GM23338 (cell line): ENCODE data around the gene TCERG1L. TPM values are rescaled to one million over a fixed set of nuclear protein-coding genes. Genes with fewer than 3 reads are reported as not detected.

ENCODE experiments used
- ATAC-seq: fragments of 200-7000 bp; cut with Tn5 transposase; 3 replicates; pipeline ENCODE4 v1.9.1; 2020
- DNase-seq: peaks from one replicate; pipeline ENCODE4 v3.0.0-alpha.2; 2015; ENCODE audit warnings: low spot score
- H2AFZ ChIP-seq: fragments of 200-600 bp; sonication (generic); 2 replicates; pipeline ENCODE4 v1.8.0; 2016; ENCODE audit warnings: antibody characterized with exemption, mild to moderate bottlenecking, moderate library complexity
- H3F3A ChIP-seq: fragments of 200-600 bp; sonication (generic); replicated peaks from 2 replicates; pipeline ENCODE4 v1.8.0; 2017; ENCODE audit warnings: antibody characterized with exemption, mixed run types, low read depth
- H3K27ac ChIP-seq: fragments of 200-600 bp; sonication (generic); 2 replicates; pipeline ENCODE4 v1.6.1; 2016; ENCODE audit warnings: low read depth
- H3K27me3 ChIP-seq: fragments of 200-600 bp; sonication (generic); 2 replicates; pipeline ENCODE4 v1.8.0; 2016; ENCODE audit warnings: mild to moderate bottlenecking, mixed run types, moderate library complexity; ENCODE audit not compliant: insufficient read depth
- H3K36me3 ChIP-seq: fragments of 200-600 bp; sonication (generic); 2 replicates; pipeline ENCODE4 v1.8.0; 2016; ENCODE audit warnings: mild to moderate bottlenecking; ENCODE audit not compliant: insufficient read depth
- H3K4me1 ChIP-seq: fragments of 200-600 bp; sonication (generic); 2 replicates; pipeline ENCODE4 v1.8.0; 2016; ENCODE audit warnings: mild to moderate bottlenecking, moderate library complexity; ENCODE audit not compliant: insufficient read depth
- H3K4me2 ChIP-seq: fragments of 200-600 bp; sonication (generic); 2 replicates; pipeline ENCODE4 v1.7.1; 2017; ENCODE audit warnings: mixed run types
- H3K4me3 ChIP-seq: fragments of 200-600 bp; sonication (generic); 2 replicates; pipeline ENCODE4 v1.6.1; 2016; ENCODE audit warnings: mixed run types
- H3K79me2 ChIP-seq: fragments of 200-600 bp; sonication (generic); replicated peaks from 2 replicates; pipeline ENCODE4 v1.8.0; 2017; ENCODE audit warnings: mild to moderate bottlenecking; ENCODE audit not compliant: insufficient read depth
- H3K9me2 ChIP-seq: fragments of 200-600 bp; sonication (generic); 2 replicates; pipeline ENCODE4 v1.8.0; 2017; ENCODE audit not compliant: insufficient read depth
- H4K20me1 ChIP-seq: fragments of 200-600 bp; sonication (generic); replicated peaks from 2 replicates; pipeline ENCODE4 v1.8.0; 2017; ENCODE audit warnings: mild to moderate bottlenecking; ENCODE audit not compliant: insufficient read depth
- H3K27ac Mint-ChIP-seq: 2 replicates; pipeline ENCODE4 v1.8.0; 2020; ENCODE audit warnings: inconsistent platforms, mild to moderate bottlenecking, moderate library complexity, mixed read lengths
- H3K27me3 Mint-ChIP-seq: 3 replicates; pipeline ENCODE4 v1.8.0; 2022; ENCODE audit warnings: low read depth, mild to moderate bottlenecking, moderate library complexity, mixed read lengths, inconsistent platforms; ENCODE audit not compliant: insufficient read depth, poor library complexity
- H3K36me3 Mint-ChIP-seq: 3 replicates; pipeline ENCODE4 v1.8.0; 2021; ENCODE audit warnings: low read depth, mild to moderate bottlenecking, inconsistent platforms, moderate library complexity, mixed read lengths
- H3K4me1 Mint-ChIP-seq: 3 replicates; pipeline ENCODE4 v1.8.0; 2020; ENCODE audit warnings: mild to moderate bottlenecking, inconsistent platforms, mixed read lengths
- H3K4me3 Mint-ChIP-seq: 3 replicates; pipeline ENCODE4 v1.8.0; 2021; ENCODE audit warnings: moderate library complexity, mild to moderate bottlenecking, inconsistent platforms, mixed read lengths
- H3K9me3 Mint-ChIP-seq: 3 replicates; pipeline ENCODE4 v1.8.0; 2020; ENCODE audit warnings: moderate library complexity, mild to moderate bottlenecking, inconsistent platforms, mixed read lengths
- CREB1 ChIP-seq: fragments of 250-450 bp; sonication (Bioruptor Pico); IDR thresholded peaks from 2 replicates; pipeline ENCODE4 v1.5.0; 2020; ENCODE audit warnings: low read depth, mild to moderate bottlenecking, moderate library complexity
- EZH2 ChIP-seq: fragments of 200-600 bp; sonication (generic); IDR thresholded peaks from one replicate; pipeline ENCODE4 v1.8.0; 2017; ENCODE audit warnings: antibody characterized with exemption, mild to moderate bottlenecking, low read depth; ENCODE audit not compliant: unreplicated experiment
- EZH2phosphoT487 ChIP-seq: fragments of 200-600 bp; sonication (generic); IDR thresholded peaks from one replicate; pipeline ENCODE4 v1.8.1; 2018; ENCODE audit warnings: antibody characterized with exemption; ENCODE audit not compliant: unreplicated experiment
- JUNB ChIP-seq: IDR thresholded peaks from one replicate; pipeline ENCODE4 v1.6.1; 2016; ENCODE audit warnings: antibody characterized with exemption; ENCODE audit not compliant: unreplicated experiment
- NANOG ChIP-seq: IDR thresholded peaks from 2 replicates; pipeline ENCODE4 v1.6.1; 2016; ENCODE audit warnings: antibody characterized with exemption, borderline replicate concordance
- POLR2AphosphoS5 ChIP-seq: IDR thresholded peaks from 2 replicates; pipeline ENCODE4 v1.6.1; 2016; ENCODE audit warnings: antibody characterized with exemption, low read depth
- STAT1 ChIP-seq: IDR thresholded peaks from one replicate; pipeline ENCODE4 v1.6.1; 2016; ENCODE audit warnings: antibody characterized with exemption; ENCODE audit not compliant: unreplicated experiment
- ZNF114 ChIP-seq: fragments of 250-450 bp; sonication (Bioruptor Pico); IDR thresholded peaks from 2 replicates; pipeline ENCODE4 v1.5.0; 2020; ENCODE audit warnings: mild to moderate bottlenecking, moderate library complexity
- ZNF331 ChIP-seq: fragments of 250-450 bp; sonication (Bioruptor Pico); IDR thresholded peaks from 2 replicates; pipeline ENCODE4 v1.5.0; 2020; ENCODE audit warnings: low read depth, mild to moderate bottlenecking, moderate library complexity
- polyA plus RNA-seq: library from polyadenylated mRNA; unstranded; fragments of >200 nt; fragmentation: Nextera tagmentation; extraction: Ambion mirVana; gene quantifications from 2 replicates; pipeline ENCODE4 v1.2.1, GENCODE V29; 2016
- total RNA-seq: library from RNA; depleted of rRNA; stranded (reverse); fragments of >200 nt; shearing (Covaris generic); gene quantifications from 2 replicates; pipeline ENCODE4 v1.2.3, GENCODE V29; 2014
- TF ChIP-seq, protein P1 (sequence below): IDR thresholded peaks from one replicate; pipeline ENCODE4 v1.6.1; 2018; ENCODE audit warnings: antibody characterized with exemption; ENCODE audit not compliant: unreplicated experiment
- TF ChIP-seq, protein P2 (sequence below), 2 experiments: fragments of 200-600 bp in 1 of 2; sonication (generic) in 1 of 2; conservative IDR thresholded peaks; 2 replicates each; pipeline versions ENCODE4 v1.5.1 to v1.6.1; 2016 to 2017; ENCODE audit warnings: antibody characterized with exemption in 2 of 2, low read depth in 2 of 2, mild to moderate bottlenecking in 2 of 2, moderate library complexity in 1 of 2
- TF ChIP-seq, protein P3 (sequence below): IDR thresholded peaks from 2 replicates; pipeline ENCODE4 v1.6.1; 2016; ENCODE audit warnings: antibody characterized with exemption

Gene TCERG1L
- total and polyA plus RNA-seq, 2 experiments from 2014 or later, result 3.9 to 5.5 TPM

DNA sequence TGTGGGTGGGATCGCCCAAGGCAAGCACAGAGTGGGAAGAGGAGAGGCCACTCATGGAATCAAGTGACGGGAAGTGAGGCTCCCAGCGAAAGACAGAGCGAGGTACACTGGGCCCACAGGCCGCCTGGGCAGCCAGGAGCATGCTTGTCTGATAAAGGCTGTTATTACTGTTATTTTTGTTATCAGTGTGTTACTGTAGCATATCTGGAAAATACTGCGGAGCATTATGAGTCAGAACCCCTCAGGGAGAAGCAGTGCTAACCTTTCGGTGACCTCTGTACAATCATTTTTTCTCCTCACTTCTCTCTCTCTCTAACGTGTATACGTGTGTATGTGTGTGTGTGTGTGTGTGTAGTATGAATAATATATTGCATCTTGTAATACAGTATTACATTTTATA lies 3.8 kb upstream of the TCERG1L start:
- ATAC-seq (no peak), DNase-seq (no peak)
- Histone ChIP-seq H3K4me1 (peaks cover 3% of the 10 kb centered on the region; the same call in 1 of the 2 replicates), H3K4me2 (no peak overlapping the region), H3K27ac (no peak overlapping the region), H3K79me2 (no peaks in the 10 kb centered on the region), H4K20me1 (no peaks in the 10 kb centered on the region), H3K36me3 (no peaks in the 10 kb centered on the region; the same call in 1 of the 2 replicates), H3K9me2 (no peaks in the 10 kb centered on the region), H3K27me3 (peaks cover 6% of the 10 kb centered on the region; the same call in 1 of the 2 replicates), H3F3A (no peaks in the 10 kb centered on the region), H2AFZ (no peak overlapping the region), H3K4me3 (no peak overlapping the region)
- no peak for TF ChIP-seq CREB1
- TF ChIP-seq, protein P1, sequence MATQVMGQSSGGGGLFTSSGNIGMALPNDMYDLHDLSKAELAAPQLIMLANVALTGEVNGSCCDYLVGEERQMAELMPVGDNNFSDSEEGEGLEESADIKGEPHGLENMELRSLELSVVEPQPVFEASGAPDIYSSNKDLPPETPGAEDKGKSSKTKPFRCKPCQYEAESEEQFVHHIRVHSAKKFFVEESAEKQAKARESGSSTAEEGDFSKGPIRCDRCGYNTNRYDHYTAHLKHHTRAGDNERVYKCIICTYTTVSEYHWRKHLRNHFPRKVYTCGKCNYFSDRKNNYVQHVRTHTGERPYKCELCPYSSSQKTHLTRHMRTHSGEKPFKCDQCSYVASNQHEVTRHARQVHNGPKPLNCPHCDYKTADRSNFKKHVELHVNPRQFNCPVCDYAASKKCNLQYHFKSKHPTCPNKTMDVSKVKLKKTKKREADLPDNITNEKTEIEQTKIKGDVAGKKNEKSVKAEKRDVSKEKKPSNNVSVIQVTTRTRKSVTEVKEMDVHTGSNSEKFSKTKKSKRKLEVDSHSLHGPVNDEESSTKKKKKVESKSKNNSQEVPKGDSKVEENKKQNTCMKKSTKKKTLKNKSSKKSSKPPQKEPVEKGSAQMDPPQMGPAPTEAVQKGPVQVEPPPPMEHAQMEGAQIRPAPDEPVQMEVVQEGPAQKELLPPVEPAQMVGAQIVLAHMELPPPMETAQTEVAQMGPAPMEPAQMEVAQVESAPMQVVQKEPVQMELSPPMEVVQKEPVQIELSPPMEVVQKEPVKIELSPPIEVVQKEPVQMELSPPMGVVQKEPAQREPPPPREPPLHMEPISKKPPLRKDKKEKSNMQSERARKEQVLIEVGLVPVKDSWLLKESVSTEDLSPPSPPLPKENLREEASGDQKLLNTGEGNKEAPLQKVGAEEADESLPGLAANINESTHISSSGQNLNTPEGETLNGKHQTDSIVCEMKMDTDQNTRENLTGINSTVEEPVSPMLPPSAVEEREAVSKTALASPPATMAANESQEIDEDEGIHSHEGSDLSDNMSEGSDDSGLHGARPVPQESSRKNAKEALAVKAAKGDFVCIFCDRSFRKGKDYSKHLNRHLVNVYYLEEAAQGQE, result no peak
- no peak for TF ChIP-seq STAT1
- TF ChIP-seq, protein P2, sequence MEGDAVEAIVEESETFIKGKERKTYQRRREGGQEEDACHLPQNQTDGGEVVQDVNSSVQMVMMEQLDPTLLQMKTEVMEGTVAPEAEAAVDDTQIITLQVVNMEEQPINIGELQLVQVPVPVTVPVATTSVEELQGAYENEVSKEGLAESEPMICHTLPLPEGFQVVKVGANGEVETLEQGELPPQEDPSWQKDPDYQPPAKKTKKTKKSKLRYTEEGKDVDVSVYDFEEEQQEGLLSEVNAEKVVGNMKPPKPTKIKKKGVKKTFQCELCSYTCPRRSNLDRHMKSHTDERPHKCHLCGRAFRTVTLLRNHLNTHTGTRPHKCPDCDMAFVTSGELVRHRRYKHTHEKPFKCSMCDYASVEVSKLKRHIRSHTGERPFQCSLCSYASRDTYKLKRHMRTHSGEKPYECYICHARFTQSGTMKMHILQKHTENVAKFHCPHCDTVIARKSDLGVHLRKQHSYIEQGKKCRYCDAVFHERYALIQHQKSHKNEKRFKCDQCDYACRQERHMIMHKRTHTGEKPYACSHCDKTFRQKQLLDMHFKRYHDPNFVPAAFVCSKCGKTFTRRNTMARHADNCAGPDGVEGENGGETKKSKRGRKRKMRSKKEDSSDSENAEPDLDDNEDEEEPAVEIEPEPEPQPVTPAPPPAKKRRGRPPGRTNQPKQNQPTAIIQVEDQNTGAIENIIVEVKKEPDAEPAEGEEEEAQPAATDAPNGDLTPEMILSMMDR (conservative IDR thresholded peaks at IDR 0.05; ENCODE audit: low read depth in 2 of 2), result no peak
- TF ChIP-seq ZNF331, result no peak
- TF ChIP-seq POLR2AphosphoS5, result no peak
- TF ChIP-seq JUNB, result no peak
- TF ChIP-seq, protein P3, sequence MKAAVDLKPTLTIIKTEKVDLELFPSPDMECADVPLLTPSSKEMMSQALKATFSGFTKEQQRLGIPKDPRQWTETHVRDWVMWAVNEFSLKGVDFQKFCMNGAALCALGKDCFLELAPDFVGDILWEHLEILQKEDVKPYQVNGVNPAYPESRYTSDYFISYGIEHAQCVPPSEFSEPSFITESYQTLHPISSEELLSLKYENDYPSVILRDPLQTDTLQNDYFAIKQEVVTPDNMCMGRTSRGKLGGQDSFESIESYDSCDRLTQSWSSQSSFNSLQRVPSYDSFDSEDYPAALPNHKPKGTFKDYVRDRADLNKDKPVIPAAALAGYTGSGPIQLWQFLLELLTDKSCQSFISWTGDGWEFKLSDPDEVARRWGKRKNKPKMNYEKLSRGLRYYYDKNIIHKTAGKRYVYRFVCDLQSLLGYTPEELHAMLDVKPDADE, result no peak
- Mint-ChIP-seq H3K36me3 (peaks cover 9% of the 10 kb centered on the region), H3K27ac (no peak overlapping the region), H3K4me1 (peaks cover 6% of the 10 kb centered on the region; the same call in 2 of the 3 replicates), H3K4me3 (no peak overlapping the region), H3K27me3 (peaks cover 8% of the 10 kb centered on the region), H3K9me3 (peaks cover 80% of the 10 kb centered on the region)

DNA sequence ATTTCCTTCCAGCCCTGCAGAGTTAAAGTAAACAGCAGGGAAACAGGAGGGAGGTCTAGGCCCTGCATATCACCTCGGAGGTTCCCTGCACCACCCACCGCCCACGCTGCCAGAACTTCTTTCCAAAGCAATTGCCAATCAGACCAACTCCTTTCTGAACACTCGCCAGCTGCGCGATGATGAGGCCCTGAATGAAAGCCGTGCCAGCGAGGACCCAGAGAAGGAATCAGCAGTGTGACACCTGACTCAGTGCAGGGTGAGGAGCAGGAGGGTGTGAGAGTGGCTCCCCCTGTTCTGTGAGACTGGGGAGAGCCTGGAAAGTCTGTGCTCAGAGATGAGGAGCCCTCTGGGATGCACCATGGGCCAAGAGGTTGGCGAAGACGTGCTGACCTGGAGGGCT lies 3.3 kb upstream of the TCERG1L start:
- Histone ChIP-seq H3K4me1 (peaks cover 3% of the 10 kb centered on the region; the same call in 1 of the 2 replicates), H3K4me3 (no peak overlapping the region), H3F3A (no peaks in the 10 kb centered on the region), H3K4me2 (no peak overlapping the region), H4K20me1 (no peaks in the 10 kb centered on the region), H3K27me3 (peaks cover 7% of the 10 kb centered on the region; the same call in 1 of the 2 replicates), H3K36me3 (no peaks in the 10 kb centered on the region), H3K27ac (no peak overlapping the region), H3K79me2 (no peaks in the 10 kb centered on the region), H3K9me2 (no peaks in the 10 kb centered on the region), H2AFZ (no peak overlapping the region)
- H3K4me1 Mint-ChIP-seq, result peaks cover 6% of the 10 kb centered on the region; the same call in 2 of the 3 replicates
- peaks cover 9% of the 10 kb centered on the region for H3K36me3 Mint-ChIP-seq
- no peak for DNase-seq
- no peak overlapping the region for H3K4me3 Mint-ChIP-seq
- peaks cover 6% of the 10 kb centered on the region for H3K27me3 Mint-ChIP-seq
- no peak for ATAC-seq
- peaks cover 80% of the 10 kb centered on the region for H3K9me3 Mint-ChIP-seq
- H3K27ac Mint-ChIP-seq, result no peak overlapping the region
- TF ChIP-seq CREB1, result no peak
- TF ChIP-seq POLR2AphosphoS5, result no peak
- no peak for TF ChIP-seq EZH2
- TF ChIP-seq, protein P3, result no peak
- TF ChIP-seq, protein P1, result no peak
- no peak for TF ChIP-seq NANOG
- no peak for TF ChIP-seq ZNF331
- TF ChIP-seq JUNB, result no peak
- TF ChIP-seq STAT1, result no peak
- no peak for TF ChIP-seq EZH2phosphoT487
- no peak for TF ChIP-seq ZNF114 (CRISPR knock-in tag)
